ENCODE results near the gene INPP5A. TPM values are rescaled to one million over a fixed set of nuclear protein-coding genes. Genes with fewer than 3 reads are reported as not detected.

Gene INPP5A
- total RNA-seq, 1 experiment from 2014 or later, result 44.5 TPM

DNA sequence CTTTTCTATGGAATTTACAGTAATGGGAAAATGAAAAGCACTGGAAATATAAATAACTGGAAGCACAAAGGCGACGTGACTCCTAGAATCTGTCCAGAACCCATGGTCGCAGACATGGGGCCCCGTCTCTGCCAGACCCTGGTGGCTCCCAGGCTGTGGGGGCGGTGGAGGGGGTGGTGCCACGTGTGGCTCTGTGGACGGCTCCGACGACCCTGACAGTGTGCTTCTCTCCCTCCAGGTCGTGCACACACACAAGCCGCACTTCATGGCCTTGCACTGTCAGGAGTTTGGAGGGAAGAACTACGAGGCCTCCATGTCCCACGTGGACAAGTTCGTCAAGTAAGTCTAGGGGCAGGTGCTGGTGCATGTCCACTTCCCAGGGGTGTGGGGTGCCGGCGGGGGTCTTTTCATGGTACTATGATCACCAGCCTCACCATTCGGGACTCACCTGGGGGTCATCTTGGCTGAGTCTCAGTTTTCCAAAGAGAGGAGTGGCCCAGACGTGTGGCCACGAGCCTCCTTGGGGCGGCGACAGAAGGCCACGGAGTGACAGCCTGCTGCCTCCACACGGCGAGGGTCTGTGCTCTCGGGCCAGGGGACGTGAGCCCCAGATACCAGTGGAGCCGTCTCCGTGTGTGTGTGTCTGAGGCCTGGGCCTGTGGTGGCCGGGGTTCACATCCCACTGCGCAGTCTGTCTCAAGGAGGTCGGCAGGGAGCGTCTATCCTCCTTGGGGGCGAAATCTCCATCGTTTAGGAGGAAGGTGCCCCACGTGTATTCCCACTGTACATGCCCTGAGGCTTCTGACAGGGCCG, 108.2 kb downstream of the INPP5A start:
- Histone ChIP-seq H3K9me3 (no peaks in the 10 kb centered on the region), H3K4me1 (no peaks in the 10 kb centered on the region), H3K4me3 (ENCODE audit: low read depth, low read length) (no peak overlapping the region), H3K27me3 (replicated peaks; ENCODE audit: control insufficient read depth, insufficient read depth, low read length) (no peaks in the 10 kb centered on the region), H3K36me3 (ENCODE audit: control insufficient read depth, insufficient read depth, low read length) (no peaks in the 10 kb centered on the region)
- H3K4me3 Mint-ChIP-seq (ENCODE audit: unreplicated experiment), result no peak overlapping the region
- intact Hi-C loops (cut with micrococcal nuclease; ENCODE audit: unreplicated experiment), result no loop called here
- no peaks in the 10 kb centered on the region for H3K36me3 Mint-ChIP-seq (ENCODE audit: insufficient read depth, unreplicated experiment)
- no TSS peak for BruUV-seq (replicated peaks)
- H3K4me1 Mint-ChIP-seq (ENCODE audit: low read depth, unreplicated experiment), result no peaks in the 10 kb centered on the region
- POLR2A ChIA-PET, result no interaction called here
- no peaks in the 10 kb centered on the region for H3K9me3 Mint-ChIP-seq (ENCODE audit: unreplicated experiment)
- CTCF ChIA-PET, result no interaction called here
- no peaks in the 10 kb centered on the region for H3K27me3 Mint-ChIP-seq (ENCODE audit: insufficient read depth, unreplicated experiment)
- DNase-seq, result no peak
- no peak for TF ChIP-seq CTCF (IDR thresholded peaks at IDR 0.05; ENCODE audit: insufficient read depth in 1 of 2, low read depth in 1 of 2, low read length in 1 of 2, severe bottlenecking in 1 of 2, unreplicated experiment in 1 of 2)
- no peak overlapping the region for H3K27ac Mint-ChIP-seq (ENCODE audit: unreplicated experiment)

DNA sequence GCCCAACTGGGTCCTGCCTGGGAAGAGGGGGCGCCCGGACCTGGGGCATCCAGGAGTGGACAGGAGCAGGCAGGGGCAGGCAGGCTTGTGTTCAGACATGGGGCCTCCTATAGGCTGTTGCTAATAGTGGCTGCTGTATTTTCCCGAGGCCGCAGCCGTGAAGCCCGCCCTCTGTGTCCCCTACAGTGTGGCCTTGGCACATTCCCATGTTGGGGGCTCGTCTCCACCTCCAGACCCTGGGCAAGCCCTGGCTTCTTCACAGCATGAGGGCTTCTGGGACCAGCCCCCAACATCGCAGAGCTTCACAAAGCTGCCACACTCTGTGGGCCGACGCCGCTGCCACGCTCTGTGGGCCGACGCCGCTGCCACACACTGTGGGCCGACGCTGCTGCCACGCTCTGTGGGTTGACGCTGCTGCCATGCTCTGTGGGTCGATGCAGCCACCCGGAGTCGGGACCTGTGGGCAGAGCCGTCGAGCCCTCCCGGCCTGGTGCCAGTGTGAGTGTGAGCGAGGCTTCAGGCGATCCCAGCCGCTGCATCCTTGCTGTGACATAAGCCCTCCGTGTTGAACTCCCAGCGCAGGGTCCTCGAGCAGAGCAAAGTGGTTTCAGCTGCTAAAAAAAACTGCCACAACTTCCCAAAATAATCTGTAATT, 109.0 kb downstream of the INPP5A start:
- BruUV-seq (replicated peaks), result no TSS peak
- intact Hi-C loops (cut with micrococcal nuclease; ENCODE audit: unreplicated experiment), result no loop called here
- CTCF ChIA-PET, result no interaction called here
- H3K36me3 Mint-ChIP-seq (ENCODE audit: insufficient read depth, unreplicated experiment), result no peaks in the 10 kb centered on the region
- no peak for TF ChIP-seq CTCF (IDR thresholded peaks at IDR 0.05; ENCODE audit: insufficient read depth in 1 of 2, low read depth in 1 of 2, low read length in 1 of 2, severe bottlenecking in 1 of 2, unreplicated experiment in 1 of 2)
- DNase-seq, result no peak
- no peak overlapping the region for H3K4me3 Mint-ChIP-seq (ENCODE audit: unreplicated experiment)
- H3K4me3 ChIP-seq (ENCODE audit: low read depth, low read length), result no peak overlapping the region
- no peaks in the 10 kb centered on the region for H3K27me3 Mint-ChIP-seq (ENCODE audit: insufficient read depth, unreplicated experiment)
- H3K27ac Mint-ChIP-seq (ENCODE audit: unreplicated experiment), result no peak overlapping the region
- no peaks in the 10 kb centered on the region for H3K9me3 ChIP-seq
- H3K36me3 ChIP-seq (ENCODE audit: control insufficient read depth, insufficient read depth, low read length), result no peaks in the 10 kb centered on the region
- H3K27me3 ChIP-seq (replicated peaks; ENCODE audit: control insufficient read depth, insufficient read depth, low read length), result no peaks in the 10 kb centered on the region
- H3K4me1 ChIP-seq, result no peaks in the 10 kb centered on the region
- POLR2A ChIA-PET, result no interaction called here
- H3K4me1 Mint-ChIP-seq (ENCODE audit: low read depth, unreplicated experiment), result no peaks in the 10 kb centered on the region
- H3K9me3 Mint-ChIP-seq (ENCODE audit: unreplicated experiment), result no peaks in the 10 kb centered on the region

GRCh38 chr10:132647424-132647823, 109.8 kb downstream of the INPP5A start:
- no TSS peak for BruUV-seq (replicated peaks)
- POLR2A ChIA-PET, result no interaction called here
- no peak for DNase-seq
- Mint-ChIP-seq H3K9me3 (ENCODE audit: unreplicated experiment) (no peaks in the 10 kb centered on the region), H3K36me3 (ENCODE audit: insufficient read depth, unreplicated experiment) (no peaks in the 10 kb centered on the region), H3K4me3 (ENCODE audit: unreplicated experiment) (no peak overlapping the region), H3K27me3 (ENCODE audit: insufficient read depth, unreplicated experiment) (no peaks in the 10 kb centered on the region), H3K27ac (ENCODE audit: unreplicated experiment) (no peak overlapping the region), H3K4me1 (ENCODE audit: low read depth, unreplicated experiment) (no peaks in the 10 kb centered on the region)
- TF ChIP-seq CTCF (IDR thresholded peaks at IDR 0.05; ENCODE audit: insufficient read depth in 1 of 2, low read depth in 1 of 2, low read length in 1 of 2, severe bottlenecking in 1 of 2, unreplicated experiment in 1 of 2), result no peak
- Histone ChIP-seq H3K27me3 (replicated peaks; ENCODE audit: control insufficient read depth, insufficient read depth, low read length) (no peaks in the 10 kb centered on the region), H3K4me1 (no peaks in the 10 kb centered on the region), H3K9me3 (no peaks in the 10 kb centered on the region), H3K4me3 (ENCODE audit: low read depth, low read length) (no peak overlapping the region), H3K36me3 (ENCODE audit: control insufficient read depth, insufficient read depth, low read length) (no peaks in the 10 kb centered on the region)
- intact Hi-C loops (cut with micrococcal nuclease; ENCODE audit: unreplicated experiment), result no loop called here
- CTCF ChIA-PET, result no interaction called here
